Measurements from ENCODE around the gene MRPS15. TPM values are rescaled to one million over a fixed set of nuclear protein-coding genes. Genes with fewer than 3 reads are reported as not detected.
A peak's percentile ranks its signal among the peaks of the same experiment; 100 is the strongest.

Gene MRPS15
- total RNA-seq, 1 donor from 2014 or later, result 47.7 TPM

DNA sequence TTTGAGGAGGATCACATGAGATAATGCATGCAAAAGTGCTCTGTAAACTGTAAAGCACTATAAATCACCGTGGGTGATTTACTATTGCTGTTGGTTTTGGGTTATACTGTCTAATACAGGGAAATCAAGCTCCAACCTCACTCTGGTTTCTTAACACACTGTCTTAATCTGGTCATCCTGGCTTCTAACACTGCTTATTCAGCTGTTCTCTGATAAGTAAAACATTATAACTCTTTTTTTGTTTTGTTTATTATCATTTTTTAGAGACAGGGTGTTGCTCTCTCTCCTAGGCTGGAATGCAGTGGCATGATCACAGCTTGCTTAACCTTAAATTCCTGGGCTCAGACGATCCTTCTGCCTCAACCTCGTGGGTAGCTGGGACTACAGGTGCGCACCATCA is 44.6 kb downstream of the MRPS15 start:
- no peak for DNase-seq (ENCODE audit: low read depth)

DNA sequence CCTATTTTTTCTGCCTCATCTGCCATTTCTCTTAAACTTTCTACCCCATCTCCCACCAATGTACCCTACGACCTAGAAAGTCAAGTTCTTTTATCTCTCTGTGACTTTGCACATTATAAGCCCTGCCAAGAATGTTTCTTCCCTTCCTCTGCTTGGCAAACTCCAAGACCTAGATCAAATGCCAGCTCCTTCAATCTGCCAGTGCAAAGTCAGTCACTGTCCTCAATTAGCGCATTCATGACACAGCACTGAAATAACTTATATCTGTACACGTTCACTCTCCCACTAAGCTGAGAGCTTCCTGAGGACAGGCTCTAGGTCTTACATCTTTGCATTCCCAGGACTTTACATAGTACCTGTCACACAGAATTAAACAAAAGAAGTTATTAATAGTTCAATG is 45.0 kb downstream of the MRPS15 start:
- no peak for DNase-seq (ENCODE audit: low read depth)

DNA sequence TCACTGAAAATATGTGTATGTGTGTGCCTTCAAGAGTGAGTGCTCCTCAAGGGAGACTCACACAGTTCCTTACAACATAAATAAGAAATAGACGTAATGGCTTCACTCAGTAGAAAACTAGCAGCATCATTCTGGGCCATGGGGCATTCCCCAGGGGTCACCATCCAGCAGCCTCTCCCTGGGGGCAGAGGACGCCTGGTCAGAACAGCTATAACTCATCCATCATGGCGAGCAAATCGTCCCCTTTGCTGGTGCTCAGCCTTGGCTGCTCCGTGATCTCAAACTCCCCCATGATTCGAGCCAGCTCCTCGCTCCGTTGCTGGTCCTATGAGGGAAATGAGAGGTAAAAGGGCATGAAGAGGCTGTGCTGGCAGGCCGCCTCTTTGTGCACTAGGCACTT is 46.3 kb downstream of the MRPS15 start:
- no peak for DNase-seq (ENCODE audit: low read depth)

- DNase-seq (ENCODE audit: low read depth), result no peak
These were observed 48.4 kb downstream of the MRPS15 start for GRCh38 chr1:36415661-36416326.

- no peak for DNase-seq (ENCODE audit: low read depth)
These were observed 49.8 kb downstream of the MRPS15 start for GRCh38 chr1:36414384-36414783.

DNA sequence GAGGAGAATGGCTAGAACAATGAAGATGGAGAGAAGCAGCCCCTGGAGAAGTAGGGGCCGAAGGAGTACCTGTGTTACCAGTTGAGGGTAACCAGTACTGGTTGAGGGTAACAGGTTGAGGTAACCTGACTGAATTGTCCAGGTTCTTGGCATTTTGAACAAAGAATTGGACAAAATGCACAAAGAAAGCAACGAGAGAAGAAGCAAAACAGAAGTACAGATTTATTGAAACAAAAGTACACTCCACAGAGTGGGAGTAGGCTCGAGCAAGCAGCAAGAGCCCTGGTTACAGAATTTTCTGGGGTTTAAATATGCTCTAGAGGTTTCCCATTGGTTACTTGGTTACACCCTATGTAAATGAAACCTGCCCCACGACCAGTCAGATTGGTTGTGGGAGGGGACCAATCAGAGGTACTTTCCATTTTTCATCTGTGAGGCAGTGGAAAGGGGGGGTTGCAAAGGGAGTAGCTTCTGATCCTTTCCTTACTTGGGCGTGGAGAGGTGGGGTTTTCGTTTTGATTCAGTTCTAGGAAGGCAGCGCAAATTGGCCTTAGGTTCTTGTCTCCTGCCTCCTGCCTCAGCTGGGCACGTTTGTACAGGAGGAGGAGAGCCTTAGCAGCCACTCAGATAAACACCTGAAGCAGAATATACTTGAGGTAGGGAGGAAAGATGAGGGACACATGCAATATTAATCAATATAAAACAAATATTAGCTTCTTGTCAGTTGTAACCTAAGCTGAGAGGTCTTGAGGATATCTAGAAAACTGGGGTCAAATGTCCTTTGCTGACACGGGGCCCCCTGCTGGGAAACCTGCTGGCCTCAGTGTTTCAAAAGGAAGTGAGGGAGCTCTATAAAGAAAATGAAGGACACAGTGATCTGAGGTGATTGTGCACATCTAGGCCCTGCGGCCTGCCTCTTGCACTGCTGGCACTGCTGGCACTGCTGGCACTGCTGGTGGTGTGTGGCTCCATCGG is 52.2 kb downstream of the MRPS15 start:
- DNase-seq (ENCODE audit: low read depth), result peak; percentile 26

DNA sequence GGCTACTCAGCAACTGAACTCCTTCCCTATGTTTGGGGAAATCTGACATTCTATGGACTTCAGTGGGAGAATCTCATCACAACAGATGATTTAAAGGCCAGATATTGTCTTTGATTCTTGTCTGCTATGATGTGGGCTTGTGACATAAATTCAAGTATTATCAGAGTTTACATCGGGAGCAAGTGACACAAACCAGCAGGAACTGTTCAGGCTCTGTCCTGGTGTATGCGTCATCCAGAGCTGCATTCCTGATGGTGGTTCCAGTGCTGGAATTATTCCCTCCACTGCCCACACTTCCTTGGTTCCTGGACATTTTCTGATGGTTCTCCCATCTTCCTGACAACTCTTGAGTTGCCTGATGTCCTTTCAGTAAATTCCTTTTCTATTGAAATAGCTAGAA is 55.7 kb downstream of the MRPS15 start:
- peak; percentile 58 for DNase-seq (ENCODE audit: low read depth)

GRCh38 chr1:36406440-36406839 is 57.7 kb downstream of the MRPS15 start:
- no peak for DNase-seq (ENCODE audit: low read depth)

Other genes with a start within 250 kb of the MRPS15 start
- gene THRAP3, start 239.9 kb downstream of the MRPS15 start, total RNA-seq, result 130 TPM in 2 replicates
- gene SH3D21, start 158.0 kb downstream of the MRPS15 start, total RNA-seq, result 2.8 and 6.4 TPM in 2 replicates
- 56.6 and 104 TPM in 2 replicates for gene EVA1B, start 140.7 kb downstream of the MRPS15 start, total RNA-seq
- 17.4 and 34.5 TPM in 2 replicates for gene STK40, start 78.5 kb downstream of the MRPS15 start, total RNA-seq
- 6.4 and 12.1 TPM in 2 replicates for gene LSM10, start 66.5 kb downstream of the MRPS15 start, total RNA-seq
- 14.2 and 21.2 TPM in 2 replicates for gene OSCP1, start 13.9 kb downstream of the MRPS15 start, total RNA-seq
- 0.15 TPM in 1 of 2 replicates, not detected in the other for gene CSF3R, start 18.5 kb upstream of the MRPS15 start, total RNA-seq